Measurements from ENCODE around the gene DAZL. TPM values are rescaled to one million over a fixed set of nuclear protein-coding genes. Genes with fewer than 3 reads are reported as not detected.
A peak's percentile ranks its signal among the peaks of the same experiment; 100 is the strongest.

Gene DAZL
- total RNA-seq, 4 donors from 2014 or later = 0.07 TPM; not detected in 3

DNA sequence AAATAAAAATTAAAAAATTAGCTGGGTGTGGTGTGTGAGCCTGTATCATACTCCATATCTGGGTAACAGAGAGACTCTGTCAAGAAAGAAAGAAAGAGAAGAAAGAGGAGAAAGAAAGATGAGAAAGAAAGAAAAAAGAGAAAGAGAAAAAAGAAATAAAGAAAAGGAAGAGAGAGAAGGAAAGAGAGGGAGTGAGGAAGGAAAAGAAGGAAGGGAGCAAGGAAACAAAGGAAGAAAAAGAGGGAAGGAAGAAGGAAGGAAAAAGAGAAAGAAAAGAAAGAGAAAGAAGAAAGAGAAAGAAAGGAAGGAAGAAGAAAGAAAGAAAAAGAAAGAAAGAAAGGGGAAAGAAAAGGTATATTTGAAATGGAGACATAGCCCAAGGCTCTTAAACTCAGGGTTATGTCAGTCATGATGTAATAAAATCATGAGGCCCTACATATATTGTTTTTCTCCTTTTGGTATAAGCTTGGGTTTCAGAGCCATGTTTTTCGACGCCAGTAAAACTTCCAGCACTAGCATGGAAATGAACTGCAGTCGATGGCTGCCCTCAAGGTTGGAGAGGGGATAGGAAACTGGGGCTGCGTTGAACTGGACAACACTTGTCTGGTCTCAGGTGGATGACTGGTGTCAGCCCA lies 53.8 kb downstream of the DAZL start:
- H3K4me3 ChIP-seq (ENCODE audit: low read depth, poor library complexity, severe bottlenecking) = no peak overlapping the region
- intact Hi-C loops (cut with DNase I; ENCODE audit: low total_unique reads) = loop anchor here (5.0 kb wide), 1 partner anchor 264 kb away; no protein-coding TSS in a partner anchor
- WGBS, 2 donors = 92 to 94% methylated on average over 4 of the region's 4 CpGs
- TF ChIP-seq, protein P1, sequence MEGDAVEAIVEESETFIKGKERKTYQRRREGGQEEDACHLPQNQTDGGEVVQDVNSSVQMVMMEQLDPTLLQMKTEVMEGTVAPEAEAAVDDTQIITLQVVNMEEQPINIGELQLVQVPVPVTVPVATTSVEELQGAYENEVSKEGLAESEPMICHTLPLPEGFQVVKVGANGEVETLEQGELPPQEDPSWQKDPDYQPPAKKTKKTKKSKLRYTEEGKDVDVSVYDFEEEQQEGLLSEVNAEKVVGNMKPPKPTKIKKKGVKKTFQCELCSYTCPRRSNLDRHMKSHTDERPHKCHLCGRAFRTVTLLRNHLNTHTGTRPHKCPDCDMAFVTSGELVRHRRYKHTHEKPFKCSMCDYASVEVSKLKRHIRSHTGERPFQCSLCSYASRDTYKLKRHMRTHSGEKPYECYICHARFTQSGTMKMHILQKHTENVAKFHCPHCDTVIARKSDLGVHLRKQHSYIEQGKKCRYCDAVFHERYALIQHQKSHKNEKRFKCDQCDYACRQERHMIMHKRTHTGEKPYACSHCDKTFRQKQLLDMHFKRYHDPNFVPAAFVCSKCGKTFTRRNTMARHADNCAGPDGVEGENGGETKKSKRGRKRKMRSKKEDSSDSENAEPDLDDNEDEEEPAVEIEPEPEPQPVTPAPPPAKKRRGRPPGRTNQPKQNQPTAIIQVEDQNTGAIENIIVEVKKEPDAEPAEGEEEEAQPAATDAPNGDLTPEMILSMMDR (IDR thresholded peaks at IDR 0.05) = no peak
- no peak for TF ChIP-seq POLR2A (IDR thresholded peaks at IDR 0.05)
- DNase-seq (ENCODE audit: low spot score in 2 of 2) = no peak

DNA sequence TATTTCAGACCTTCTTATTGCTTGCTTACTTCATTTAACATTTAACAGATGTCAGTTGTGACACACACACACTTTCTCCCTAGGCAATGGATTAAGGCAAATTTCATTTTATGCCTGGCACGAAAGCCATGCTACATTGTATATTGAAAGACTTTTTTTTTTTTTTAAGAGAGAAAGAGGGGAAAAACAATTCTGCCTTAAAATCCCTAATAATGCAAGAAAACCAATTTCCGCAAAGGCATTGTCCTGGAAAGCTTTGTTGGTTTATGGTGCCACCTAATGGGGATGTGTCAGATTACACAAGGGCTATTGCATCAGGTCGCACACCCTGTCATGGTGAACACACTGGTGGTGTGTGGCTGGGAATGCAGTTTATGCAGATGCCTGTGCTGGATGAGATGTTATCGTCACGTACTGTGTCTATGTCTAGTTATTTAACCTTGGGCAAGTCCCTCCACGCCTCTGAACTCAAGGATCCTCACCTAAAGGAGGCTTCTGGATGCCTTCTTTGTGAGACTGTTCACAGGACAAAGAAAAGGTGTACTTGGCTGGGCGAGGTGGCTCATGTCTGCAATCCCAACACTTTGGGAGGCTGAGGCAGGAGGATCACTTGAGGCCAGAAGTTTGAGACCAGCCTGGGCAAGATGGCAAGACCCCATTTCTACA lies 54.4 kb downstream of the DAZL start:
- WGBS, 2 donors = 11 to 15% methylated on average over 7 of the region's 7 CpGs
- DNase-seq (ENCODE audit: low spot score in 2 of 2) = peak; percentile 83 to 91
- TF ChIP-seq POLR2A (IDR thresholded peaks at IDR 0.05) = no peak
- TF ChIP-seq, protein P1 (IDR thresholded peaks at IDR 0.05) = peak in 1 of 3 donors; percentile 61
- no peak overlapping the region for H3K4me3 ChIP-seq (ENCODE audit: low read depth, poor library complexity, severe bottlenecking)
- intact Hi-C loops (cut with DNase I; ENCODE audit: low total_unique reads) = loop anchor here (5.0 kb wide), 1 partner anchor 264 kb away; no protein-coding TSS in a partner anchor

DNA sequence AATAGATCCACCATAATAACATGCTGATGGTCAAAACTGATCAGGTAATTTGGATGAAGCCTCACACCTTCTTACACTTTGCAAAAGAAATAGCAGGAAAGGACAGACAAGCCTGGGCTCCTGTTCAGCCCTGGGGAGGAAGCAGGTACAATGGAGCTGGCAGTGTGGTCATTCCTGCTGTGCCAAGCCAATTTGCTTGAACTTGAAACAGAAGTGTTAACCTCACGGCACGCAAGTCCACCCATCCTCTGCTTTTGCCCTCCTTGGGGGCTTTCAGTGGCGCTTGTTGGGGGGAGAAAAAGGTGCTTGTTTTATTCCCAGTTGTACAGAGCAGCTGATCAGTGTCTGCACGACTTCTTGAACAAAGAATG lies 54.9 kb downstream of the DAZL start:
- intact Hi-C loops (cut with DNase I; ENCODE audit: low total_unique reads) = loop anchor here (5.0 kb wide), 1 partner anchor 263 kb away; no protein-coding TSS in a partner anchor
- no peak for DNase-seq (ENCODE audit: low spot score in 2 of 2)
- 22 to 26% methylated on average over 4 of the region's 4 CpGs for WGBS, 2 donors
- no peak overlapping the region for H3K4me3 ChIP-seq (ENCODE audit: low read depth, poor library complexity, severe bottlenecking)
- TF ChIP-seq, protein P1 (IDR thresholded peaks at IDR 0.05) = no peak
- no peak for TF ChIP-seq POLR2A (IDR thresholded peaks at IDR 0.05)

DNA sequence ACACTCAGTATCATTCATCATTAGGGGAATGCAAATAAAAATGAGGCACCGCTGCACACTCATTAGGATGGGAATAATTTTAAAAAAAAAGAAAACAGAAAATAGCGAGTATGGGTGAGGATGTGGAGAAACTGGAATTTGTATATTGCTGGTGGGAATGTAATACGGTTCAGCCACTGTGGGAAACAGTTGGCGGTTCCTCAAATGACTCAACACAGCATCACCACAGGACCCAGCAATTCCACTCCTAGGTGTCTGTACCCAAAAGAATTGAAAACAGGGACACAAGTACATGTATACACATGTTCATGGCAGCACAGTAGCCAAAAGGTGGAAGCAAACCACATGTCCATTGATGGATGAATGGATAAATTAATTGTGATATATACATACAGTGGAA lies 56.5 kb downstream of the DAZL start:
- WGBS, 2 donors = 75 to 78% methylated on average over 4 of the region's 4 CpGs
- no peak for DNase-seq (ENCODE audit: low spot score in 2 of 2)
- intact Hi-C loops (cut with DNase I; ENCODE audit: low total_unique reads) = no loop called here
- no peak overlapping the region for H3K4me3 ChIP-seq (ENCODE audit: low read depth, poor library complexity, severe bottlenecking)
- TF ChIP-seq, protein P1 (IDR thresholded peaks at IDR 0.05) = no peak
- no peak for TF ChIP-seq POLR2A (IDR thresholded peaks at IDR 0.05)

DNA sequence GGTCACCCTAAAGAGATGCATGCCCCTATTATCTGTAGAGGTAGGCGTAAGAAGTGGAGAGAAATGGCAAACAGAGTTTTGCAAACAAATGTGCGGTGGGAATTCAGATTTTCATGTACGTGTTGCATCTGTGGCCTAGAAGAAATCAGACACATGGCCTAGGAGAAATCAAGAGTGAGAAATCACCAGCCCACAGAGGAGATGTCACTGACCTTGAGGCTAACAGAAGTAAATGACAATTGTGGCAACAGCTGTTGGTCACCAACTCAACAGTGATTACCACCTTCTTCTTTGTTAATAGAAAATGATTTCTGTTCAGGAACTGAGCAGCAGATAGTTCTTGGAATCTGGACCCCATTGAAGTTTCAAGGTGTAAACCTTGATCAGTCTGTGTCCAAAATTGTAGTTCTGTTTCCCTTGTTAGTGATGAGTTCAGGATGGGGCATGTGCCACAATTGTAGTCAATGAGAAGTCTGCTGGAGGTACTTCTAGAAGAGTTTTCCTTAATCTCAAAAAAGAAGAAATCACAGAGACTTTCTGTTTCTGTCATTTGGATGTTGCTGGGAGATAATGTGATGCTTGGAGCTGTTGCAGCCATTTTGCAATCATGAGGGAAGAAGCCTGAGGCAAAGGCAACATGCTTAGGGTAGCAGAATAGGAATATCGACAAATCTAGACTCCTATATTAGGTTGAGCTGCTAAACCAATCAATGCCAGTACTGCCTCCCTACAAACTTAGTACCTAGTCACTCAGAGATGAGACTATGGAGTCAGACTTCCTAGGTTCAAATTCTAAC lies 57.5 kb downstream of the DAZL start:
- no peak for DNase-seq (ENCODE audit: low spot score in 2 of 2)
- no peak overlapping the region for H3K4me3 ChIP-seq (ENCODE audit: low read depth, poor library complexity, severe bottlenecking)
- intact Hi-C loops (cut with DNase I; ENCODE audit: low total_unique reads) = no loop called here
- 94 to 96% methylated on average over 4 of the region's 4 CpGs for WGBS, 2 donors
- no peak for TF ChIP-seq POLR2A (IDR thresholded peaks at IDR 0.05)
- TF ChIP-seq, protein P1 (IDR thresholded peaks at IDR 0.05) = no peak

Measured in lower leg skin (tissue), 4 donors.